SK-N-SH (cell line): ENCODE measurements around the gene NCSTN. TPM values are rescaled to one million over a fixed set of nuclear protein-coding genes. Genes with fewer than 3 reads are reported as not detected.

Experiments used
- CTCF ChIA-PET: fragments of 300-600, 350-600 bp; formaldehyde crosslinking; extraction: SDS; loops from one replicate; lab custom pipeline; 2021; lab: Yijun Ruan, JAX
- POLR2A ChIA-PET: fragments of 350-600 bp; sonication (Branson Sonifier 250); formaldehyde crosslinking; extraction: SDS; loops from one replicate; lab custom pipeline; 2020; ENCODE audit warnings: antibody characterized with exemption, inconsistent platforms; lab: Yijun Ruan, JAX
- DNase-seq: peaks from one replicate; pipeline ENCODE4 v3.0.0; 2012
- H2AFZ ChIP-seq: fragments of 200-600 bp; sonication (generic); 2 replicates; pipeline ENCODE4 v1.8.1; 2016; ENCODE audit warnings: antibody characterized with exemption, mild to moderate bottlenecking, low read depth
- H3F3A ChIP-seq: fragments of 200-600 bp; sonication (generic); replicated peaks from 2 replicates; pipeline ENCODE3; 2016; ENCODE audit warnings: antibody characterized with exemption, mild to moderate bottlenecking; ENCODE audit not compliant: insufficient read depth
- H3K27ac ChIP-seq, 2 experiments: fragments of 200-500 bp in 1 of 2; fragments of 200-600 bp in 1 of 2; sonication (Bioruptor generic) in 1 of 2; sonication (generic), shearing (Covaris generic) in 1 of 2; 2 replicates each; pipeline versions ENCODE4 v1.5.1 to v1.6.1; 2014 to 2016; ENCODE audit warnings: low read depth in 2 of 2, inconsistent platforms in 1 of 2, low read length in 1 of 2, mild to moderate bottlenecking in 1 of 2, mixed read lengths in 1 of 2
- H3K27me3 ChIP-seq: fragments of 200-600 bp; sonication (generic), shearing (Covaris generic); 2 replicates; pipeline ENCODE4 v1.6.1; 2016; ENCODE audit warnings: mixed run types; ENCODE audit not compliant: insufficient read depth
- H3K36me3 ChIP-seq, 2 experiments: fragments of 200-500 bp in 1 of 2; fragments of 200-600 bp in 1 of 2; sonication (Bioruptor generic) in 1 of 2; sonication (generic) in 1 of 2; replicated peaks in 1 of 2; 2 replicates each; pipeline versions ENCODE3 to v1.5.1; 2014 to 2016; ENCODE audit warnings: low read length in 1 of 2, mild to moderate bottlenecking in 1 of 2; ENCODE audit not compliant: insufficient read depth in 2 of 2, control insufficient read depth in 1 of 2
- H3K4me1 ChIP-seq, 2 experiments: fragments of 200-500 bp in 1 of 2; fragments of 200-600 bp in 1 of 2; sonication (Bioruptor generic) in 1 of 2; sonication (generic), shearing (Covaris generic) in 1 of 2; 2 replicates each; pipeline versions ENCODE4 v1.5.1 to v1.6.1; 2014 to 2016; ENCODE audit warnings: low read depth in 1 of 2, low read length in 1 of 2, mixed run types in 1 of 2; ENCODE audit not compliant: insufficient read depth in 2 of 2, control insufficient read depth in 1 of 2
- H3K4me2 ChIP-seq: fragments of 200-600 bp; sonication (generic), shearing (Covaris generic); 2 replicates; pipeline ENCODE4 v1.6.1; 2017; ENCODE audit warnings: mixed run types
- H3K4me3 ChIP-seq, 2 experiments: fragments of 200-500 bp in 1 of 2; fragments of 200-600 bp in 1 of 2; sonication (Bioruptor generic) in 1 of 2; sonication (generic), shearing (Covaris generic) in 1 of 2; 2 replicates each; pipeline versions ENCODE4 v1.5.1 to v1.8.1; 2014 to 2016; ENCODE audit warnings: low read depth in 2 of 2, inconsistent platforms in 1 of 2, low read length in 1 of 2, mild to moderate bottlenecking in 1 of 2, mixed read lengths in 1 of 2, moderate library complexity in 1 of 2
- H3K79me2 ChIP-seq: fragments of 200-600 bp; sonication (generic); 2 replicates; pipeline ENCODE4 v1.8.1; 2017; ENCODE audit warnings: mild to moderate bottlenecking; ENCODE audit not compliant: insufficient read depth
- H3K9ac ChIP-seq: fragments of 200-600 bp; sonication (generic); 2 replicates; pipeline ENCODE4 v1.6.1; 2017; ENCODE audit warnings: mixed run types
- H3K9me2 ChIP-seq: fragments of 200-600 bp; sonication (generic); 2 replicates; pipeline ENCODE4 v1.6.1; 2017; ENCODE audit warnings: mixed run types
- H3K9me3 ChIP-seq: fragments of 200-600 bp; sonication (generic); 2 replicates; pipeline ENCODE4 v1.6.1; 2017; ENCODE audit warnings: mixed run types, mild to moderate bottlenecking, moderate library complexity
- H4K20me1 ChIP-seq: fragments of 200-600 bp; sonication (generic); 2 replicates; pipeline ENCODE4 v1.6.1; 2017; ENCODE audit warnings: mild to moderate bottlenecking, mixed run types; ENCODE audit not compliant: insufficient read depth
- CHD2 ChIP-seq: fragments of 150-350 bp; IDR thresholded peaks from 2 replicates; pipeline ENCODE4 v1.6.1; 2018; ENCODE audit warnings: low read length; ENCODE audit not compliant: partially characterized antibody
- EP300 ChIP-seq, 2 experiments: IDR thresholded peaks; 2 replicates each; pipeline versions ENCODE4 v1.4.0 to v1.6.1; 2012; ENCODE audit warnings: borderline replicate concordance in 1 of 2, low read depth in 1 of 2, low read length in 1 of 2
- EZH2phosphoT487 ChIP-seq: fragments of 200-600 bp; sonication (generic); IDR thresholded peaks from 2 replicates; pipeline ENCODE4 v1.6.1; 2017; ENCODE audit warnings: low read depth, mixed run types, mild to moderate bottlenecking, antibody characterized with exemption, moderate library complexity, borderline replicate concordance
- FOXJ3 ChIP-seq: sonication (generic); formaldehyde crosslinking; IDR thresholded peaks from 2 replicates; pipeline ENCODE4 v1.5.1; 2020; ENCODE audit warnings: mild to moderate bottlenecking, missing genetic modification reagents
- GATA2 ChIP-seq: sonication (generic); formaldehyde crosslinking; IDR thresholded peaks from 2 replicates; pipeline ENCODE4 v1.5.0; 2020; ENCODE audit warnings: mild to moderate bottlenecking, missing genetic modification reagents
- MEF2A ChIP-seq: IDR thresholded peaks from 2 replicates; pipeline ENCODE4 v1.4.0; 2012; ENCODE audit warnings: low read depth, borderline replicate concordance
- NRF1 ChIP-seq: IDR thresholded peaks from 2 replicates; pipeline ENCODE4 v1.6.1; 2012; ENCODE audit warnings: low read depth, mild to moderate bottlenecking, low read length
- RCOR1 ChIP-seq: fragments of 150-350 bp; IDR thresholded peaks from 2 replicates; pipeline ENCODE4 v1.6.1; 2017; ENCODE audit warnings: antibody characterized with exemption, low read length
- SIN3A ChIP-seq: IDR thresholded peaks from 2 replicates; pipeline ENCODE4 v1.6.1; 2012; ENCODE audit warnings: low read depth, mild to moderate bottlenecking, low read length, moderate library complexity, borderline replicate concordance
- TCF12 ChIP-seq: IDR thresholded peaks from 2 replicates; pipeline ENCODE4 v1.4.0; 2012
- WGBS: methylation state at CpG from one replicate; pipeline ENCODE4 v1.1.6; 2017; ENCODE audit warnings: low lambda C conversion rate; 5-methylcytosine and 5-hydroxymethylcytosine counted together
- polyA plus RNA-seq, 3 experiments: library from polyadenylated mRNA; depleted of rRNA; stranded (reverse); fragments of >200 nt; gene quantifications; 2 replicates each; pipeline ENCODE4 v1.2.3, GENCODE V29; 2012
- TF ChIP-seq, protein P1 (sequence below): fragments of 150-350 bp; IDR thresholded peaks from 2 replicates; pipeline ENCODE4 v1.6.1; 2017; ENCODE audit warnings: antibody characterized with exemption, low read length, low read depth, borderline replicate concordance
- TF ChIP-seq, protein P2 (sequence below): fragments of 150-350 bp; IDR thresholded peaks from 2 replicates; pipeline ENCODE4 v1.6.1; 2016; ENCODE audit warnings: mild to moderate bottlenecking, low read depth, low read length
- TF ChIP-seq, protein P3 (sequence below): fragments of 200-600 bp; sonication (generic); IDR thresholded peaks from 2 replicates; pipeline ENCODE4 v1.6.1; 2017; ENCODE audit warnings: antibody characterized with exemption, mild to moderate bottlenecking, moderate library complexity
- TF ChIP-seq, protein P4 (sequence below): IDR thresholded peaks from 2 replicates; pipeline ENCODE4 v1.4.0; 2012; ENCODE audit warnings: low read depth, borderline replicate concordance
- TF ChIP-seq, protein P5 (sequence below): IDR thresholded peaks from 2 replicates; pipeline ENCODE4; 2012

NCSTN gene
- polyA plus RNA-seq, 1 of the 3 experiments (the other 2 are of a cell fraction) = 165 TPM

DNA sequence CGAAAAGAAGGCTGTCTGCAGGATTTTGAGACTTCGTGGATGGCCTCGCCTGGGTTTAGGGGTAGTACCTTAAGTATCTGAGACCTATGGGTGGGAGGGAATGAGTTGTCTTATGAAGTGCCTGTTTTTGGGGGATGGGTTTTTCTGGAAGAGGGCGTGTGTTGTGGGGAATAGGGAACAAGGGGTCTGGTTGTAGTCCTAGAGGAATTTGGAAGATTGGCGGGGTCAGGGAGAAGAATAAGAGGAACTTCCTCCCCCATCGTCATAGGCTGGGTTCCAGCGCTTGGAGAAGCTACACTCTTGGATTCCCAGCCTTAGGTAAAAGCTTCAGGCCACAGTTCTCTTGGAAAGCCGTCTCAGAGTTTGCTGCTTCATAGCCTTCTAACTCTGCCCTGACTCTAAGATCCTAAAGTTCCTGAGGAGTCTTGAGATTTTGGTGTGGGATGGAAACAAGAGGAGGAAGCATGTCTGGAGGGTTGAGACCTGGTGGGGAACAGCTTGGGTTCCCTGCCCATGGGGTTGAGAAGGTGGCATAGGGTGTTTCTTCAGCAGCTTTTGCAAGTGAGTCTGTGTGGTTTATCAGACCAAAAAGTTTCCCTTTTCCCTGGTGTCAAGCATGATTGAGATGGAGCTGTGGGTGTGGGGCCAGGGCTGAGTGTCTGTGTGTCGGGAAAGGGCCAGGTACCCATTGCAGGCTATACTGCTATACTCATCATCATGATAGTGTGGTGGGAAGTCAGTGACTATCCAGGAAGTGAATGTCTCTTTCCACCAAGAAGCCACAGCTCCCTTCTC is 59.0 kb downstream of the NCSTN start:
- Histone ChIP-seq H3F3A (no peaks in the 10 kb centered on the region), H3K4me3 (peak overlapping the region; percentile 95 to 97; a peak in 3 of 4 replicates), H3K79me2 (no peaks in the 10 kb centered on the region), H3K9me2 (no peaks in the 10 kb centered on the region), H2AFZ (no peak overlapping the region), H3K27ac (no peak overlapping the region), H3K36me3 (no peaks in the 10 kb centered on the region), H3K4me1 (peaks cover 0 to 35% of the 10 kb centered on the region in 2 experiments; a peak in 2 of 4 replicates), H3K9me3 (no peaks in the 10 kb centered on the region), H4K20me1 (no peaks in the 10 kb centered on the region), H3K27me3 (no peaks in the 10 kb centered on the region), H3K9ac (no peak overlapping the region), H3K4me2 (peak overlapping the region; percentile 86)
- no peak for DNase-seq
- ChIA-PET POLR2A (interaction anchor here (1.3 kb wide), 1 partner anchor 25 kb away, joined by 3 read pairs; no protein-coding TSS in a partner anchor), CTCF (interaction anchor here (0.6 to 1.2 kb wide), 4 partner anchors 27 to 510 kb away, joined by 3 to 4 read pairs (median 4); no protein-coding TSS in a partner anchor)
- WGBS = 93% methylated on average over 8 of the region's 9 CpGs
- TF ChIP-seq CHD2 (no peak), GATA2 (no peak), EZH2phosphoT487 (no peak), FOXJ3 (CRISPR knock-in tag) (no peak), SIN3A (no peak), EP300 (IDR thresholded peaks at IDR 0.05; ENCODE audit: borderline replicate concordance in 1 of 2, low read depth in 1 of 2, low read length in 1 of 2) (no peak), MEF2A (no peak)
- TF ChIP-seq, protein P1, sequence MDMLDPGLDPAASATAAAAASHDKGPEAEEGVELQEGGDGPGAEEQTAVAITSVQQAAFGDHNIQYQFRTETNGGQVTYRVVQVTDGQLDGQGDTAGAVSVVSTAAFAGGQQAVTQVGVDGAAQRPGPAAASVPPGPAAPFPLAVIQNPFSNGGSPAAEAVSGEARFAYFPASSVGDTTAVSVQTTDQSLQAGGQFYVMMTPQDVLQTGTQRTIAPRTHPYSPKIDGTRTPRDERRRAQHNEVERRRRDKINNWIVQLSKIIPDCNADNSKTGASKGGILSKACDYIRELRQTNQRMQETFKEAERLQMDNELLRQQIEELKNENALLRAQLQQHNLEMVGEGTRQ = no peak

DNA sequence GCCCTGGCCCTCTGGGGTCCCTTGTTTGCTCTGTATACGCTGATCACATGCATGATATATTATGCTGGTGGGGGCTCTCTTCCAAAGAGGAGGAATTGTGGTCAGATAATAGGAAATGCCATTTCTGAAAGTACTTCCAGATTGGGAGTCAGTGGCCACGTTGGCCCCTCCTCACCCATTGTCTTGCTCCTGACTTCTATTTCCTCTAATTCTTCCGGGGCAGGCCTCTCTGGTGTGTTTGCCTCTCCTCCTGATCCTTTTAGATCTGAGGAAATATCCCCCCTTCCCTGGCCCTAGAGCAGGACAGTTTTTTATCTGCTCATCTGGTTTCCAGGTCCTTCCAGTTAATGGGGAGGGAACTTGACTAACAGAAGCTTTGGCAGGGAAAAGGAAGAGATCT is 60.1 kb downstream of the NCSTN start:
- H3K9me3 ChIP-seq = no peaks in the 10 kb centered on the region
- DNase-seq = no peak
- no peak overlapping the region for H3K4me2 ChIP-seq
- H3K27ac ChIP-seq = no peak overlapping the region
- WGBS = 87% methylated on average over 3 of the region's 3 CpGs
- no peak overlapping the region for H2AFZ ChIP-seq
- ChIA-PET CTCF (interaction anchor here (1.2 kb wide), 1 partner anchor 396 kb away, joined by 3 read pairs; no protein-coding TSS in a partner anchor), POLR2A (no interaction called here)
- H3K9me2 ChIP-seq = no peaks in the 10 kb centered on the region
- H3K4me3 ChIP-seq = no peak overlapping the region
- H3K27me3 ChIP-seq = no peaks in the 10 kb centered on the region
- H3K9ac ChIP-seq = no peak overlapping the region
- TF ChIP-seq, protein P2, sequence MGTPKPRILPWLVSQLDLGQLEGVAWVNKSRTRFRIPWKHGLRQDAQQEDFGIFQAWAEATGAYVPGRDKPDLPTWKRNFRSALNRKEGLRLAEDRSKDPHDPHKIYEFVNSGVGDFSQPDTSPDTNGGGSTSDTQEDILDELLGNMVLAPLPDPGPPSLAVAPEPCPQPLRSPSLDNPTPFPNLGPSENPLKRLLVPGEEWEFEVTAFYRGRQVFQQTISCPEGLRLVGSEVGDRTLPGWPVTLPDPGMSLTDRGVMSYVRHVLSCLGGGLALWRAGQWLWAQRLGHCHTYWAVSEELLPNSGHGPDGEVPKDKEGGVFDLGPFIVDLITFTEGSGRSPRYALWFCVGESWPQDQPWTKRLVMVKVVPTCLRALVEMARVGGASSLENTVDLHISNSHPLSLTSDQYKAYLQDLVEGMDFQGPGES = no peak
- TF ChIP-seq TCF12 (no peak), NRF1 (no peak), CHD2 (no peak), FOXJ3 (CRISPR knock-in tag) (no peak), RCOR1 (no peak), EZH2phosphoT487 (no peak)
- TF ChIP-seq, protein P3, sequence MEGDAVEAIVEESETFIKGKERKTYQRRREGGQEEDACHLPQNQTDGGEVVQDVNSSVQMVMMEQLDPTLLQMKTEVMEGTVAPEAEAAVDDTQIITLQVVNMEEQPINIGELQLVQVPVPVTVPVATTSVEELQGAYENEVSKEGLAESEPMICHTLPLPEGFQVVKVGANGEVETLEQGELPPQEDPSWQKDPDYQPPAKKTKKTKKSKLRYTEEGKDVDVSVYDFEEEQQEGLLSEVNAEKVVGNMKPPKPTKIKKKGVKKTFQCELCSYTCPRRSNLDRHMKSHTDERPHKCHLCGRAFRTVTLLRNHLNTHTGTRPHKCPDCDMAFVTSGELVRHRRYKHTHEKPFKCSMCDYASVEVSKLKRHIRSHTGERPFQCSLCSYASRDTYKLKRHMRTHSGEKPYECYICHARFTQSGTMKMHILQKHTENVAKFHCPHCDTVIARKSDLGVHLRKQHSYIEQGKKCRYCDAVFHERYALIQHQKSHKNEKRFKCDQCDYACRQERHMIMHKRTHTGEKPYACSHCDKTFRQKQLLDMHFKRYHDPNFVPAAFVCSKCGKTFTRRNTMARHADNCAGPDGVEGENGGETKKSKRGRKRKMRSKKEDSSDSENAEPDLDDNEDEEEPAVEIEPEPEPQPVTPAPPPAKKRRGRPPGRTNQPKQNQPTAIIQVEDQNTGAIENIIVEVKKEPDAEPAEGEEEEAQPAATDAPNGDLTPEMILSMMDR = no peak
- TF ChIP-seq, protein P4, sequence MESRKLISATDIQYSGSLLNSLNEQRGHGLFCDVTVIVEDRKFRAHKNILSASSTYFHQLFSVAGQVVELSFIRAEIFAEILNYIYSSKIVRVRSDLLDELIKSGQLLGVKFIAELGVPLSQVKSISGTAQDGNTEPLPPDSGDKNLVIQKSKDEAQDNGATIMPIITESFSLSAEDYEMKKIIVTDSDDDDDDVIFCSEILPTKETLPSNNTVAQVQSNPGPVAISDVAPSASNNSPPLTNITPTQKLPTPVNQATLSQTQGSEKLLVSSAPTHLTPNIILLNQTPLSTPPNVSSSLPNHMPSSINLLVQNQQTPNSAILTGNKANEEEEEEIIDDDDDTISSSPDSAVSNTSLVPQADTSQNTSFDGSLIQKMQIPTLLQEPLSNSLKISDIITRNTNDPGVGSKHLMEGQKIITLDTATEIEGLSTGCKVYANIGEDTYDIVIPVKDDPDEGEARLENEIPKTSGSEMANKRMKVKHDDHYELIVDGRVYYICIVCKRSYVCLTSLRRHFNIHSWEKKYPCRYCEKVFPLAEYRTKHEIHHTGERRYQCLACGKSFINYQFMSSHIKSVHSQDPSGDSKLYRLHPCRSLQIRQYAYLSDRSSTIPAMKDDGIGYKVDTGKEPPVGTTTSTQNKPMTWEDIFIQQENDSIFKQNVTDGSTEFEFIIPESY = no peak
- TF ChIP-seq, protein P5, sequence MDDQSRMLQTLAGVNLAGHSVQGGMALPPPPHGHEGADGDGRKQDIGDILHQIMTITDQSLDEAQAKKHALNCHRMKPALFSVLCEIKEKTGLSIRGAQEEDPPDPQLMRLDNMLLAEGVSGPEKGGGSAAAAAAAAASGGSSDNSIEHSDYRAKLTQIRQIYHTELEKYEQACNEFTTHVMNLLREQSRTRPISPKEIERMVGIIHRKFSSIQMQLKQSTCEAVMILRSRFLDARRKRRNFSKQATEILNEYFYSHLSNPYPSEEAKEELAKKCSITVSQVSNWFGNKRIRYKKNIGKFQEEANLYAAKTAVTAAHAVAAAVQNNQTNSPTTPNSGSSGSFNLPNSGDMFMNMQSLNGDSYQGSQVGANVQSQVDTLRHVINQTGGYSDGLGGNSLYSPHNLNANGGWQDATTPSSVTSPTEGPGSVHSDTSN = no peak
- H3K79me2 ChIP-seq = no peaks in the 10 kb centered on the region
- no peaks in the 10 kb centered on the region for H3K36me3 ChIP-seq
- H4K20me1 ChIP-seq = no peaks in the 10 kb centered on the region
- no peaks in the 10 kb centered on the region for H3F3A ChIP-seq
- peaks cover 0 to 41% of the 10 kb centered on the region in 2 experiments; a peak in 2 of 4 replicates for H3K4me1 ChIP-seq
